Measurements from ENCODE around the gene TPP2. TPM values are rescaled to one million over a fixed set of nuclear protein-coding genes. Genes with fewer than 3 reads are reported as not detected.

TPP2 gene
- total RNA-seq, 3 donors from 2014 or later: 50.2 to 62.9 (median 51.8) TPM

DNA sequence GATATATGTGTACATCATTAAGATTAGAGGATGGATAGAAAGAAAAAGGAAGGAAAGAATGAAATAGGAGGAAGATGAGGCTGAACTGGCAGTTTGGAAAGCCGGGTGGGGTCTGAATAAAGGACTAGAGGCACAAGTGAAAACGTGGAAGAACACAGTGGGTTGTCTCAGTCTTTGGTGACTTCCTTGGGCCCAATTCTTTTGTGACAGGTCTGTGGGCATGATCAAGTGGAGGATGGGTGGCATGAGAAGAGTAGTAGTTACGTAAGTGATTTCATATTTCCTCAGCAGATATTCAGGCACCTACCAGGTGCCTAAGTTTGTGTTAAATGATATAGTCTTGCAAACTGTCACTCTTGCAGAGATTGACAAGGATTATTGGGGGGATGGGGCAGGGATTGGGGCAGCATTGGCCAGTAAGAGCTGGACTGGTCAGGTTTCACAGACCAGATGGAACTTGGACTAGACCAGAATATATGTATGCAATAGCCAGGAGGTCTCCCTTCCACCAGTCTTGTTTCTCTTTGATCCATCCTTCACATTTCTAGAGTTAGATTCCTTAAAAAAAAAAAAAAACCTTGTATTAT is 2.7 kb downstream of the TPP2 start:
- peak overlapping the region in 1 of 3 donors; percentile 10 for H3K4me3 ChIP-seq
- H3K9me3 ChIP-seq: no peaks in the 10 kb centered on the region
- H3K36me3 ChIP-seq: no peaks in the 10 kb centered on the region
- H3K27ac ChIP-seq: no peak overlapping the region
- DNase-seq (ENCODE audit: low spot score in 2 of 2): no peak
- TF ChIP-seq, protein P1, sequence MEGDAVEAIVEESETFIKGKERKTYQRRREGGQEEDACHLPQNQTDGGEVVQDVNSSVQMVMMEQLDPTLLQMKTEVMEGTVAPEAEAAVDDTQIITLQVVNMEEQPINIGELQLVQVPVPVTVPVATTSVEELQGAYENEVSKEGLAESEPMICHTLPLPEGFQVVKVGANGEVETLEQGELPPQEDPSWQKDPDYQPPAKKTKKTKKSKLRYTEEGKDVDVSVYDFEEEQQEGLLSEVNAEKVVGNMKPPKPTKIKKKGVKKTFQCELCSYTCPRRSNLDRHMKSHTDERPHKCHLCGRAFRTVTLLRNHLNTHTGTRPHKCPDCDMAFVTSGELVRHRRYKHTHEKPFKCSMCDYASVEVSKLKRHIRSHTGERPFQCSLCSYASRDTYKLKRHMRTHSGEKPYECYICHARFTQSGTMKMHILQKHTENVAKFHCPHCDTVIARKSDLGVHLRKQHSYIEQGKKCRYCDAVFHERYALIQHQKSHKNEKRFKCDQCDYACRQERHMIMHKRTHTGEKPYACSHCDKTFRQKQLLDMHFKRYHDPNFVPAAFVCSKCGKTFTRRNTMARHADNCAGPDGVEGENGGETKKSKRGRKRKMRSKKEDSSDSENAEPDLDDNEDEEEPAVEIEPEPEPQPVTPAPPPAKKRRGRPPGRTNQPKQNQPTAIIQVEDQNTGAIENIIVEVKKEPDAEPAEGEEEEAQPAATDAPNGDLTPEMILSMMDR (IDR thresholded peaks at IDR 0.05): no peak
- TF ChIP-seq POLR2AphosphoS5 (IDR thresholded peaks at IDR 0.05) (no peak), POLR2A (IDR thresholded peaks at IDR 0.05) (no peak)
- intact Hi-C loops (cut with DNase I; ENCODE audit: low total_unique reads): loop anchor here (10.0 kb wide), 1 partner anchor 245 kb away; the partner anchor contains the start of gene ERCC5
- H3K27me3 ChIP-seq: no peaks in the 10 kb centered on the region
- peaks cover 0 to 5% of the 10 kb centered on the region in 2 donors for H3K4me1 ChIP-seq

DNA sequence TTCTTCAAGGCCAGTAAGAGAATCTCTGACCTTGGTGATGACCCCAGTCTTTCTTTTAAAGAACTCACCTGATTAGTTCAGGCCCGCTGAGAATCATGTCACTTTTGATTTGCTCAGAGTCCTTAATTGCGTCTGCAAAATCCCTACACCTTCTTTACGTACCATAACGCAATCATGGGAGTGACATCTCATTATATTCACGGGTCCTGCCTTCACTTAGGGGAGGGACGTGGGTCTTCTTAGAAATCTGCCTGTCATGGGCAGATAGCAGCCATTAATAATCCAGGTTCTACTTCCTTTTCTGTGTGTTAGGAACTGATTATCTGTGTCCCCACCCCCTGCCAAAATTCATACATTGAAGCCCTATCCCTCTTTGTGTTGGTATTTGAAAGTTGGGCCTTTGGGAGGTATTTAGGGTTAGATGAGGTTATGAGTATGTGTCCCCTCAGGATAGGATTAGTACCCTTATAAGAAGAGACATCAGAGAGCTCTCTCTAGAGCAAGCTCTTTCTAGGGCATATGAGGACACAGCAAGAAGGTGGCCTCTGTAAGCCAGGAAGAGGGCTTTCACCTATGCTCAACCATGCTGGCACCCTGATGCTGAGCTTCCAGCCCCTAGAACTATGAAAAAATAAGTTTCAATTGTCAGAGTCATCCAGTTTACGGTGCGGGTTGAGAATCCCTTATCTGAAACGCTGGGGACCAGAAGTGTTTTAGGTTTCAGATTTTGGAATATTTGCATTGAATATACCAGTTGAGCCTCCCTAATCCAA is 9.9 kb downstream of the TPP2 start:
- TF ChIP-seq POLR2A (IDR thresholded peaks at IDR 0.05): no peak
- TF ChIP-seq POLR2AphosphoS5 (IDR thresholded peaks at IDR 0.05): no peak
- TF ChIP-seq, protein P1 (IDR thresholded peaks at IDR 0.05): no peak

DNA sequence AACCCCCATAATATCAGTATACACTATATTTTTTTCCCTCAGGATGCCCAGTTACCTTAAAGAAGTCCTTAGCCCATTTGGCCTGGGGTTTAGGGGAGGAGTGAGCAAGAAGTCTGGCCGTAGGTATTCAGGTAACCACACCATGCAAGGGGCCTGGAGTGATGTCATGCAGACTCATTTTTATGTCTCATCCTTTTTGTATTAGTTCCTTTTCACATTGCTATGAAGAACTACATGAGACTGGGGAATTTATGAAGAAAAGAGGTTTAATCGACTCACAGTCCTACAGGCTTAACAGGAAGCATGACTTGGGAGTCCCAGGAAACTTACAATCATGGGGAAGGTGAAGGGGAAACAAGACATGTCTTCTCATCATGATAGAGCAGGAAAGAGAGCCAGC is 12.2 kb downstream of the TPP2 start:
- TF ChIP-seq, protein P1 (IDR thresholded peaks at IDR 0.05): no peak
- no peak overlapping the region for H3K27ac ChIP-seq
- no peaks in the 10 kb centered on the region for H3K9me3 ChIP-seq
- no peak for DNase-seq (ENCODE audit: low spot score in 2 of 2)
- no peaks in the 10 kb centered on the region for H3K36me3 ChIP-seq
- H3K4me1 ChIP-seq: no peaks in the 10 kb centered on the region
- intact Hi-C loops (cut with DNase I; ENCODE audit: low total_unique reads): no loop called here
- no peaks in the 10 kb centered on the region for H3K27me3 ChIP-seq
- H3K4me3 ChIP-seq: no peak overlapping the region

More for the DNA sequence above, 9.9 kb downstream of the TPP2 start:
- no peak for DNase-seq (ENCODE audit: low spot score in 2 of 2)
- no peaks in the 10 kb centered on the region for H3K4me1 ChIP-seq
- H3K27me3 ChIP-seq: no peaks in the 10 kb centered on the region
- H3K9me3 ChIP-seq: no peaks in the 10 kb centered on the region
- no peaks in the 10 kb centered on the region for H3K36me3 ChIP-seq
- intact Hi-C loops (cut with DNase I; ENCODE audit: low total_unique reads): no loop called here
- no peak overlapping the region for H3K4me3 ChIP-seq
- H3K27ac ChIP-seq: no peak overlapping the region

DNA sequence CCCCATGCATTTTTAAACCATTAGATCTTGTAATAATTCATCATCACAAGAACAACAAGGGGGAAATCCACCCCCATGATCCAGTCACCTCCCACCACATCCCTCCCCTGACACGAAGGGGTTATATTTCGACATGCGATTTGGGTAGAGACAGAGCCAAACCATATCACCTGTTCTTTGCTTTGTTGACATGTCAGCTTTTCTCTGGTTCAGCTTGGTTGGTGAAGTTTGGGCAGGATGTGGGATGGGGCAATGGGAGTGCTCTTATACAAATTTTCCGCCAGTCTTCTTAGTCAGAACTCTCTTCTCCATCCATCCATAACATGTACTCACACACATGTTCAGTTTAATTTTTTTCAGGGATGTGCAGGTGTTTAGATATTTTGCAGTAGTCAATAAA is 12.9 kb downstream of the TPP2 start:
- Histone ChIP-seq H3K27ac (no peak overlapping the region), H3K36me3 (no peaks in the 10 kb centered on the region), H3K9me3 (no peaks in the 10 kb centered on the region), H3K4me1 (no peaks in the 10 kb centered on the region), H3K4me3 (no peak overlapping the region), H3K27me3 (no peaks in the 10 kb centered on the region)
- intact Hi-C loops (cut with DNase I; ENCODE audit: low total_unique reads): no loop called here
- TF ChIP-seq, protein P1 (IDR thresholded peaks at IDR 0.05): no peak
- TF ChIP-seq POLR2AphosphoS5 (IDR thresholded peaks at IDR 0.05): no peak
- no peak for TF ChIP-seq POLR2A (IDR thresholded peaks at IDR 0.05)
- no peak for DNase-seq (ENCODE audit: low spot score in 2 of 2)

DNA sequence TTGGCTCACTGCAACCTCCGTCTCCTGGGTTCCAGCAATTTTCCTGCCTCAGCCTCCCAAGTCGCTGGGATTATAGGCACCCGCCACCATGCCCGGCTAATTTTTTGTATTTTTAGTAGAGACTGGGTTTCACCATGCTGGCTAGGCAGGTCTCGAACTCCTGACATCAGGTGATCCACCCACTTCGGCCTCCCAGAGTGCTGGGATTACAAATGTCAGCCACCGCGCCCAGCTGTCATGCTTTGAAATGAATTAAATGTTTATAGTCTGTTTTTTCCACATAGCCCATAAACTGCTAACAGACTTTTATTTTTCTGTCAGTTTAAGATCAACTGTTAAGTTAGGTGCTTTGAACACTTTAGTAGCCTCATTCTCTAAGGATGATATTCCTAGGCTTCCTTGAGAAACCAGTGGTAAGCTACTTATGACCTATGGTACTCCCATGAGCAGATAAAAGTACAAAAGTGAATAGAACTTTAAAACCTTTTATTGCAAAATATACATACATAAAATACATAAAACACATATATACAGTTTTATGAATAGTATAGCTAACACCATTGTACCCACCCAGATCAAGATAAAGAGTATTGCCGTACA is 13.6 kb downstream of the TPP2 start:
- H3K27ac ChIP-seq: no peak overlapping the region
- TF ChIP-seq POLR2A (IDR thresholded peaks at IDR 0.05) (no peak), POLR2AphosphoS5 (IDR thresholded peaks at IDR 0.05) (no peak)
- TF ChIP-seq, protein P1 (IDR thresholded peaks at IDR 0.05): no peak
- no peaks in the 10 kb centered on the region for H3K27me3 ChIP-seq
- no peak overlapping the region for H3K4me3 ChIP-seq
- H3K36me3 ChIP-seq: no peaks in the 10 kb centered on the region
- intact Hi-C loops (cut with DNase I; ENCODE audit: low total_unique reads): no loop called here
- no peak for DNase-seq (ENCODE audit: low spot score in 2 of 2)
- H3K4me1 ChIP-seq: no peaks in the 10 kb centered on the region
- no peaks in the 10 kb centered on the region for H3K9me3 ChIP-seq

Data from breast epithelium (tissue), 4 donors.